HCT116 (cell line): Measurements from ENCODE around the gene CAPZB. TPM values are rescaled to one million over a fixed set of nuclear protein-coding genes. Genes with fewer than 3 reads are reported as not detected.

Experiments
- ATAC-seq: fragments of 200-7000 bp; cut with Tn5 transposase; 2 replicates; pipeline ENCODE4 v1.9.1; 2020; ENCODE audit warnings: mild to moderate bottlenecking, moderate library complexity
- BruUV-seq: library from RNA; stranded (reverse); fragments of 400-500 nt; replicated peaks from 2 replicates; lab custom pipeline; 2021; lab: Mats Ljungman, UMichigan
- CTCF ChIA-PET: fragments of 300-600 bp; sonication (Branson Sonifier 250); formaldehyde crosslinking; loops from one replicate; lab custom pipeline; 2021; ENCODE audit warnings: antibody characterized with exemption; lab: Charles Lee
- POLR2A ChIA-PET: fragments of 300-600, 350-600 bp; sonication (Branson Sonifier 250); formaldehyde crosslinking; loops from one replicate; lab custom pipeline; 2021; ENCODE audit warnings: antibody characterized with exemption; lab: Charles Lee
- RAD21 ChIA-PET, 2 experiments: fragments of 300-600 bp; sonication (Branson Sonifier 250); formaldehyde crosslinking; loops; one replicate each; lab custom pipeline; 2023; ENCODE audit warnings: low total read pairs in 2 of 2; ENCODE audit not compliant: uncharacterized antibody in 2 of 2, unreplicated experiment in 2 of 2, low non-redundant PET in 1 of 2; lab: Charles Lee
- DNase-seq: peaks from one replicate; pipeline ENCODE4 v3.0.0-alpha.2; 2010; ENCODE audit warnings: low read depth, low spot score
- H2AFZ ChIP-seq: fragments of 200-600 bp; shearing (Covaris generic), sonication (generic); 2 replicates; pipeline ENCODE4 v1.6.1; 2017; ENCODE audit warnings: low read depth, mixed run types, mixed read lengths, antibody characterized with exemption, low read length; ENCODE audit not compliant: poor library complexity, severe bottlenecking
- H3K27ac ChIP-seq: 2 replicates; pipeline ENCODE4 v1.5.1; 2012; ENCODE audit warnings: low read depth, low read length
- H3K27me3 ChIP-seq: fragments of 200-600 bp; sonication (generic); 2 replicates; pipeline ENCODE4 v1.6.1; 2016; ENCODE audit warnings: mixed run types, low read length, mixed read lengths; ENCODE audit not compliant: insufficient read depth
- H3K36me3 ChIP-seq, 2 experiments: fragments of 200-500 bp in 1 of 2; fragments of 200-600 bp in 1 of 2; sonication (Bioruptor generic) in 1 of 2; sonication (generic) in 1 of 2; 2 replicates each; pipeline versions ENCODE4 v1.5.1 to v1.6.1; 2014 to 2016; ENCODE audit warnings: low read length in 2 of 2, inconsistent platforms in 1 of 2, mixed read lengths in 1 of 2, mixed run types in 1 of 2; ENCODE audit not compliant: insufficient read depth in 2 of 2, control insufficient read depth in 1 of 2
- H3K4me1 ChIP-seq, 2 experiments: fragments of 200-600 bp in 1 of 2; sonication (generic) in 1 of 2; 2 replicates each; pipeline versions ENCODE4 v1.5.1 to v1.6.1; 2012 to 2017; ENCODE audit warnings: low read length in 2 of 2, inconsistent platforms in 1 of 2, mild to moderate bottlenecking in 1 of 2, mixed read lengths in 1 of 2, mixed run types in 1 of 2, moderate library complexity in 1 of 2; ENCODE audit not compliant: insufficient read depth in 2 of 2, control insufficient read depth in 1 of 2
- H3K4me2 ChIP-seq: fragments of 200-600 bp; sonication (generic); 2 replicates; pipeline ENCODE4 v1.6.1; 2017; ENCODE audit warnings: mixed run types, low read length, mixed read lengths
- H3K4me3 ChIP-seq, 2 experiments: fragments of 200-600 bp in 1 of 2; sonication (generic) in 1 of 2; replicated peaks in 1 of 2; 2 replicates each; pipeline ENCODE4 v1.5.1; 2011 to 2016; ENCODE audit warnings: low read length in 2 of 2, control low read depth in 1 of 2, low read depth in 1 of 2, mild to moderate bottlenecking in 1 of 2, mixed read lengths in 1 of 2, mixed run types in 1 of 2
- H3K79me2 ChIP-seq: fragments of 200-600 bp; sonication (generic); 2 replicates; pipeline ENCODE4 v1.6.1; 2017; ENCODE audit warnings: mild to moderate bottlenecking, mixed run types, low read length, moderate library complexity, mixed read lengths; ENCODE audit not compliant: insufficient read depth
- H3K9ac ChIP-seq: fragments of 200-600 bp; sonication (generic); 2 replicates; pipeline ENCODE4 v1.6.1; 2016; ENCODE audit warnings: low read length, mixed read lengths
- H3K9me2 ChIP-seq: fragments of 200-600 bp; sonication (generic), shearing (Covaris generic); 2 replicates; pipeline ENCODE4 v1.6.1; 2017; ENCODE audit warnings: mixed run types, mild to moderate bottlenecking, moderate library complexity; ENCODE audit not compliant: insufficient read depth
- H3K9me3 ChIP-seq, 2 experiments: fragments of 200-500 bp in 1 of 2; fragments of 200-600 bp in 1 of 2; sonication (Bioruptor generic) in 1 of 2; sonication (generic) in 1 of 2; 2 replicates each; pipeline ENCODE4 v1.6.1; 2014 to 2017; ENCODE audit warnings: low read length in 2 of 2, mixed read lengths in 2 of 2, inconsistent platforms in 1 of 2, low read depth in 1 of 2, mild to moderate bottlenecking in 1 of 2, mixed run types in 1 of 2, moderate library complexity in 1 of 2; ENCODE audit not compliant: control insufficient read depth in 1 of 2, insufficient read depth in 1 of 2
- H4K20me1 ChIP-seq: fragments of 200-600 bp; sonication (generic), shearing (Covaris generic); 2 replicates; pipeline ENCODE4 v1.6.1; 2017; ENCODE audit warnings: mixed run types, mild to moderate bottlenecking, moderate library complexity; ENCODE audit not compliant: insufficient read depth
- JUND ChIP-seq: IDR thresholded peaks from 2 replicates; pipeline ENCODE4 v1.6.1; 2012
- POLR2AphosphoS5 ChIP-seq: IDR thresholded peaks from 2 replicates; pipeline ENCODE4 v1.6.1; 2011; ENCODE audit warnings: mild to moderate bottlenecking, low read depth, low read length, moderate library complexity
- SP1 ChIP-seq: IDR thresholded peaks from 2 replicates; pipeline ENCODE4 v1.6.1; 2012; ENCODE audit warnings: low read depth
- ZBTB33 ChIP-seq: IDR thresholded peaks from 2 replicates; pipeline ENCODE4 v1.6.1; 2011; ENCODE audit warnings: mild to moderate bottlenecking, low read length, moderate library complexity; ENCODE audit not compliant: insufficient replicate concordance; ENCODE audit errors: extremely low read depth
- intact Hi-C: fragments of 100-400 bp; cut with micrococcal nuclease; formaldehyde crosslinking; loops from 2 replicates; pipeline ENCODE4 v1.10.0; 2022
- total RNA-seq: library from RNA; stranded (reverse); gene quantifications from one replicate; pipeline ENCODE4 v1.2.1, GENCODE V29; 2021; ENCODE audit not compliant: unreplicated experiment

The CAPZB gene
- total RNA-seq, 1 experiment from 2014 or later = 203 TPM

GRCh38 chr1:19472174-19472573, 13.2 kb downstream of the CAPZB start (continued):
- TF ChIP-seq ZBTB33 (no peak), JUND (no peak)

GRCh38 chr1:19469004-19469403, 16.3 kb downstream of the CAPZB start:
- Histone ChIP-seq H3K27me3 (no peaks in the 10 kb centered on the region), H3K4me3 (peak overlapping the region in 1 of 2 experiments; percentile 23; a peak in 1 of 4 replicates), H4K20me1 (peaks cover 15% of the 10 kb centered on the region; the same call in 1 of the 2 replicates), H3K9ac (peak overlapping the region; percentile 38), H2AFZ (no peak overlapping the region), H3K4me2 (peak overlapping the region; percentile 66), H3K27ac (peak overlapping the region; percentile 67), H3K9me3 (no peaks in the 10 kb centered on the region), H3K79me2 (peaks cover 92% of the 10 kb centered on the region), H3K9me2 (no peaks in the 10 kb centered on the region), H3K36me3 (no peaks in the 10 kb centered on the region; a peak in 1 of 4 replicates), H3K4me1 (peaks cover 22 to 32% of the 10 kb centered on the region in 2 experiments)
- ChIA-PET RAD21 (interaction anchor here in 1 of 2 experiments (0.7 kb wide), 1 partner anchor 115 kb away, joined by 3 read pairs; no protein-coding TSS in a partner anchor), CTCF (no interaction called here), POLR2A (interaction anchor here (1.2 kb wide), 1 partner anchor 16 kb away, joined by 4 read pairs; the partner anchor contains the start of gene CAPZB)
- DNase-seq (no peak), ATAC-seq (no peak)
- TF ChIP-seq SP1 = no peak
- no peak for TF ChIP-seq POLR2AphosphoS5
- no TSS peak for BruUV-seq
- intact Hi-C loops = no loop called here
